ENCODE results near the gene UBAC1. TPM values are rescaled to one million over a fixed set of nuclear protein-coding genes. Genes with fewer than 3 reads are reported as not detected.

The UBAC1 gene, protein sequence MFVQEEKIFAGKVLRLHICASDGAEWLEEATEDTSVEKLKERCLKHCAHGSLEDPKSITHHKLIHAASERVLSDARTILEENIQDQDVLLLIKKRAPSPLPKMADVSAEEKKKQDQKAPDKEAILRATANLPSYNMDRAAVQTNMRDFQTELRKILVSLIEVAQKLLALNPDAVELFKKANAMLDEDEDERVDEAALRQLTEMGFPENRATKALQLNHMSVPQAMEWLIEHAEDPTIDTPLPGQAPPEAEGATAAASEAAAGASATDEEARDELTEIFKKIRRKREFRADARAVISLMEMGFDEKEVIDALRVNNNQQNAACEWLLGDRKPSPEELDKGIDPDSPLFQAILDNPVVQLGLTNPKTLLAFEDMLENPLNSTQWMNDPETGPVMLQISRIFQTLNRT
- 89.4 and 92.3 TPM in 2 replicates for polyA plus RNA-seq
- 46.1 and 46.3 TPM in 2 replicates for polyA minus RNA-seq

DNA sequence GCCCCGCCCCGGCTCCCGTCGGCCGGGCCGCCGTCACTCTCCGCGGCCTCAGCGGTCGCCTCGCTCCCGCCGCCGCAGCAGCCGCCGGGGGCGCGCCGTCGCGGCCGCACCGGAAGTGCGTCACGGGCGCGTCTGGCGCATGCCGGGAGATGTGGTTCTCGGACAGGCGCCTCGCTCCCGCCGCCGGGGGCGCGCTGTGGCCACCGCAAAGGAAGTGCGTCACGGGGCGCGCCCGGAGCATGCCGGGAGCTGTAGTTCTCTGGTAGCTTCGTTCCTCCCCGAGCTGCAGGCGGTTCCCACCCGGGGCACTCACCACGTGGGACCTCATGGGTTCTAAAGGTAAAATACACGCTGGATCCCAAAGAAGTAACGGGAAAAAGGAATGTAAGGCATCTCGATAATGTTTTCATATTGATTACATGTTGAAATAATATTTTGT lies at the start of gene UBAC1:
Gene UBAC1, minus strand, starts transcription at position 97 of the 439 bp plus-strand sequence. CDS start 211 bp downstream, outside the sequence.
- Histone ChIP-seq H3F3A (ENCODE audit: insufficient read depth, low read length, poor library complexity, severe bottlenecking) (no peaks in the 10 kb centered on the region), H3K4me3 (ENCODE audit: low read length) (peak within 1 kb of the TSS; percentile 97), H3K9me2 (ENCODE audit: insufficient read depth, low read length) (no peaks in the 10 kb centered on the region), H3K9ac (ENCODE audit: low read length) (peak within 1 kb of the TSS; percentile 75), H2AFZ (ENCODE audit: low read depth, low read length) (no peak within 1 kb of the TSS), H3K4me2 (ENCODE audit: low read length) (peak within 1 kb of the TSS; percentile 89), H4K20me1 (ENCODE audit: insufficient read depth) (no peaks in the 10 kb centered on the region), H3K79me2 (replicated peaks; ENCODE audit: insufficient read depth, low read length) (peaks cover 20% of the 10 kb centered on the region), H3K27me3 (ENCODE audit: insufficient read depth, low read depth, low read length) (no peaks in the 10 kb centered on the region), H3K36me3 (ENCODE audit: insufficient read depth, low read length) (no peaks in the 10 kb centered on the region), H3K27ac (ENCODE audit: low read length) (peak within 1 kb of the TSS; percentile 45), H3K9me3 (ENCODE audit: low read length) (no peaks in the 10 kb centered on the region)
- TF ChIP-seq RAD21 (conservative IDR thresholded peaks at IDR 0.05) (no peak), TAF1 (IDR thresholded peaks at IDR 0.05; ENCODE audit: low read depth) (no peak), REST (IDR thresholded peaks at IDR 0.05; ENCODE audit: borderline replicate concordance) (no peak), EZH2 (IDR thresholded peaks at IDR 0.05; ENCODE audit: borderline replicate concordance, insufficient read depth, low read length, poor library complexity, severe bottlenecking) (no peak), SMC3 (conservative IDR thresholded peaks at IDR 0.05; ENCODE audit: poor library complexity) (no peak), MXI1 (conservative IDR thresholded peaks at IDR 0.05; ENCODE audit: poor library complexity, severe bottlenecking) (peak; percentile 81), EP300 (conservative IDR thresholded peaks at IDR 0.05; ENCODE audit: poor library complexity, severe bottlenecking) (peak; percentile 54), POLR2AphosphoS5 (IDR thresholded peaks at IDR 0.05) (peak; percentile 50)
- TF ChIP-seq, protein P1, sequence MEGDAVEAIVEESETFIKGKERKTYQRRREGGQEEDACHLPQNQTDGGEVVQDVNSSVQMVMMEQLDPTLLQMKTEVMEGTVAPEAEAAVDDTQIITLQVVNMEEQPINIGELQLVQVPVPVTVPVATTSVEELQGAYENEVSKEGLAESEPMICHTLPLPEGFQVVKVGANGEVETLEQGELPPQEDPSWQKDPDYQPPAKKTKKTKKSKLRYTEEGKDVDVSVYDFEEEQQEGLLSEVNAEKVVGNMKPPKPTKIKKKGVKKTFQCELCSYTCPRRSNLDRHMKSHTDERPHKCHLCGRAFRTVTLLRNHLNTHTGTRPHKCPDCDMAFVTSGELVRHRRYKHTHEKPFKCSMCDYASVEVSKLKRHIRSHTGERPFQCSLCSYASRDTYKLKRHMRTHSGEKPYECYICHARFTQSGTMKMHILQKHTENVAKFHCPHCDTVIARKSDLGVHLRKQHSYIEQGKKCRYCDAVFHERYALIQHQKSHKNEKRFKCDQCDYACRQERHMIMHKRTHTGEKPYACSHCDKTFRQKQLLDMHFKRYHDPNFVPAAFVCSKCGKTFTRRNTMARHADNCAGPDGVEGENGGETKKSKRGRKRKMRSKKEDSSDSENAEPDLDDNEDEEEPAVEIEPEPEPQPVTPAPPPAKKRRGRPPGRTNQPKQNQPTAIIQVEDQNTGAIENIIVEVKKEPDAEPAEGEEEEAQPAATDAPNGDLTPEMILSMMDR (IDR thresholded peaks at IDR 0.05; ENCODE audit: poor library complexity, severe bottlenecking) = peak; percentile 73

GRCh38 chr9:136010615-136011361 lies 49.6 kb upstream of the UBAC1 start:
- no peaks in the 10 kb centered on the region for H4K20me1 ChIP-seq (ENCODE audit: insufficient read depth)
- H3K36me3 ChIP-seq (ENCODE audit: insufficient read depth, low read length) = no peaks in the 10 kb centered on the region
- H3K4me3 ChIP-seq (ENCODE audit: low read length) = no peak overlapping the region
- H3K9ac ChIP-seq (ENCODE audit: low read length) = no peak overlapping the region
- H3K27me3 ChIP-seq (ENCODE audit: insufficient read depth, low read depth, low read length) = no peaks in the 10 kb centered on the region
- H2AFZ ChIP-seq (ENCODE audit: low read depth, low read length) = no peak overlapping the region
- H3K9me2 ChIP-seq (ENCODE audit: insufficient read depth, low read length) = no peaks in the 10 kb centered on the region
- H3K9me3 ChIP-seq (ENCODE audit: low read length) = no peaks in the 10 kb centered on the region
- H3K4me2 ChIP-seq (ENCODE audit: low read length) = no peak overlapping the region
- H3K27ac ChIP-seq (ENCODE audit: low read length) = no peak overlapping the region
- H3K79me2 ChIP-seq (replicated peaks; ENCODE audit: insufficient read depth, low read length) = no peaks in the 10 kb centered on the region
- TF ChIP-seq EP300 (conservative IDR thresholded peaks at IDR 0.05; ENCODE audit: poor library complexity, severe bottlenecking) = no peak
- H3F3A ChIP-seq (ENCODE audit: insufficient read depth, low read length, poor library complexity, severe bottlenecking) = no peaks in the 10 kb centered on the region
